Sigmoid colon (tissue), 7 donors: Measurements from ENCODE around the gene TIMM50. TPM values are rescaled to one million over a fixed set of nuclear protein-coding genes. Genes with fewer than 3 reads are reported as not detected.
A peak's percentile ranks its signal among the peaks of the same experiment; 100 is the strongest.

ENCODE experiments used
- DNase-seq: peaks from one replicate; pipeline ENCODE4 v3.0.0-alpha.2; 2019
- H3K27ac ChIP-seq, 4 donors: fragments of 200-600 bp; sonication (generic); one replicate each; pipeline ENCODE4 v1.5.1; 2016 to 2019; ENCODE audit warnings: mild to moderate bottlenecking in 1 of 4
- H3K27me3 ChIP-seq, 3 donors: fragments of 200-600 bp; sonication (generic); one replicate each; pipeline ENCODE4 v1.5.1; 2019; ENCODE audit warnings: mild to moderate bottlenecking in 1 of 3
- H3K36me3 ChIP-seq, 4 donors: fragments of 200-600 bp; sonication (generic); one replicate each; pipeline ENCODE4 v1.5.1; 2016 to 2019
- H3K4me1 ChIP-seq, 4 donors: fragments of 200-600 bp; sonication (generic); one replicate each; pipeline ENCODE4 v1.5.1; 2017 to 2019
- H3K4me3 ChIP-seq, 4 donors: fragments of 200-600 bp; sonication (generic); one replicate each; pipeline ENCODE4 v1.5.1; 2017 to 2019; ENCODE audit warnings: mild to moderate bottlenecking in 2 of 4, moderate library complexity in 1 of 4
- H3K9me3 ChIP-seq, 4 donors: fragments of 200-600 bp in 3 of 4; sonication (generic) in 3 of 4; one replicate each; pipeline versions ENCODE4 v1.5.1 to v1.6.1; 2013 to 2019
- EP300 ChIP-seq, 4 donors: sonication (generic); formaldehyde crosslinking; IDR thresholded peaks; one replicate each; pipeline ENCODE4 v1.6.1; 2017; ENCODE audit warnings: antibody characterized with exemption in 4 of 4
- POLR2A ChIP-seq, 2 donors: fragments of 450-650 bp; IDR thresholded peaks; one replicate each; pipeline ENCODE4 v1.6.1; 2016; ENCODE audit warnings: antibody characterized with exemption in 2 of 2, mild to moderate bottlenecking in 2 of 2, moderate library complexity in 2 of 2
- POLR2AphosphoS5 ChIP-seq, 4 donors: sonication (generic); formaldehyde crosslinking; IDR thresholded peaks; one replicate each; pipeline ENCODE4 v1.6.1; 2017; ENCODE audit warnings: antibody characterized with exemption in 4 of 4
- WGBS, 2 donors: extraction: QIAGEN DNeasy Blood & Tissue Kit; methylation state at CpG; one replicate each; pipeline ENCODE4 v1.1.7; 2013; 5-methylcytosine and 5-hydroxymethylcytosine counted together
- intact Hi-C: fragments of 100-400 bp; cut with DNase I; formaldehyde crosslinking; loops from one replicate; pipeline ENCODE4 v1.15.1; 2023
- polyA plus RNA-seq, 3 donors: library from polyadenylated mRNA; stranded (reverse); fragments of 200-250 nt; gene quantifications; one replicate each; pipeline ENCODE4 v1.2.3, GENCODE V29; 2013
- total RNA-seq, 4 donors: library from RNA; depleted of rRNA; stranded (reverse); fragments of >200 nt; gene quantifications; one replicate each; pipeline ENCODE4 v1.1.0, GENCODE V29; 2016
- TF ChIP-seq, protein P1 (sequence below), 4 experiments: fragments of 450-650 bp in 3 of 4; fragments of 200-600 bp in 1 of 4; IDR thresholded peaks; one replicate each; pipeline ENCODE4 v1.5.1; 2016 to 2019; ENCODE audit warnings: antibody characterized with exemption in 4 of 4, mild to moderate bottlenecking in 3 of 4, moderate library complexity in 2 of 4
- donor health status: healthy with polysubstance abuse.
- donor health status: Bipolar disorder and iron deficiency.
- donor health status: healthy.

The TIMM50 gene
- total and polyA plus RNA-seq, 7 donors = 26.4 to 54.9 (median 44.8) TPM

GRCh38 chr19:39520541-39521484 lies 40.2 kb downstream of the TIMM50 start:
- intact Hi-C loops = no loop called here
- DNase-seq = no peak
- Histone ChIP-seq H3K27me3 (peaks cover 1 to 12% (median 4%) of the 10 kb centered on the region in 3 donors), H3K4me1 (peaks cover 0 to 3% (median under 1%) of the 10 kb centered on the region in 4 donors), H3K27ac (no peak overlapping the region), H3K36me3 (no peaks in the 10 kb centered on the region), H3K4me3 (no peak overlapping the region), H3K9me3 (no peaks in the 10 kb centered on the region)
- WGBS, 2 donors = 75 to 86% methylated on average over 8 of the region's 8 CpGs
- TF ChIP-seq EP300 (IDR thresholded peaks at IDR 0.05) (no peak), POLR2AphosphoS5 (IDR thresholded peaks at IDR 0.05) (no peak), POLR2A (IDR thresholded peaks at IDR 0.05) (no peak)
- TF ChIP-seq, protein P1, sequence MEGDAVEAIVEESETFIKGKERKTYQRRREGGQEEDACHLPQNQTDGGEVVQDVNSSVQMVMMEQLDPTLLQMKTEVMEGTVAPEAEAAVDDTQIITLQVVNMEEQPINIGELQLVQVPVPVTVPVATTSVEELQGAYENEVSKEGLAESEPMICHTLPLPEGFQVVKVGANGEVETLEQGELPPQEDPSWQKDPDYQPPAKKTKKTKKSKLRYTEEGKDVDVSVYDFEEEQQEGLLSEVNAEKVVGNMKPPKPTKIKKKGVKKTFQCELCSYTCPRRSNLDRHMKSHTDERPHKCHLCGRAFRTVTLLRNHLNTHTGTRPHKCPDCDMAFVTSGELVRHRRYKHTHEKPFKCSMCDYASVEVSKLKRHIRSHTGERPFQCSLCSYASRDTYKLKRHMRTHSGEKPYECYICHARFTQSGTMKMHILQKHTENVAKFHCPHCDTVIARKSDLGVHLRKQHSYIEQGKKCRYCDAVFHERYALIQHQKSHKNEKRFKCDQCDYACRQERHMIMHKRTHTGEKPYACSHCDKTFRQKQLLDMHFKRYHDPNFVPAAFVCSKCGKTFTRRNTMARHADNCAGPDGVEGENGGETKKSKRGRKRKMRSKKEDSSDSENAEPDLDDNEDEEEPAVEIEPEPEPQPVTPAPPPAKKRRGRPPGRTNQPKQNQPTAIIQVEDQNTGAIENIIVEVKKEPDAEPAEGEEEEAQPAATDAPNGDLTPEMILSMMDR (IDR thresholded peaks at IDR 0.05) = no peak

- no peaks in the 10 kb centered on the region for H3K27me3 ChIP-seq
- intact Hi-C loops = no loop called here
- H3K36me3 ChIP-seq = peaks cover 0 to 8% (median 0%) of the 10 kb centered on the region in 4 donors
- no peaks in the 10 kb centered on the region for H3K4me1 ChIP-seq
- H3K27ac ChIP-seq = no peak overlapping the region
- DNase-seq = peak; percentile 40
- H3K9me3 ChIP-seq = no peaks in the 10 kb centered on the region
- no peak overlapping the region for H3K4me3 ChIP-seq
- TF ChIP-seq, protein P1 (IDR thresholded peaks at IDR 0.05) = no peak
- no peak for TF ChIP-seq EP300 (IDR thresholded peaks at IDR 0.05)
- no peak for TF ChIP-seq POLR2A (IDR thresholded peaks at IDR 0.05)
- no peak for TF ChIP-seq POLR2AphosphoS5 (IDR thresholded peaks at IDR 0.05)
- 35 to 70% methylated on average over 8 of the region's 8 CpGs for whole genome bisulfite sequencing, 2 donors
Measured at GRCh38 chr19:39524495-39524894, 43.9 kb downstream of the TIMM50 start.

DNA sequence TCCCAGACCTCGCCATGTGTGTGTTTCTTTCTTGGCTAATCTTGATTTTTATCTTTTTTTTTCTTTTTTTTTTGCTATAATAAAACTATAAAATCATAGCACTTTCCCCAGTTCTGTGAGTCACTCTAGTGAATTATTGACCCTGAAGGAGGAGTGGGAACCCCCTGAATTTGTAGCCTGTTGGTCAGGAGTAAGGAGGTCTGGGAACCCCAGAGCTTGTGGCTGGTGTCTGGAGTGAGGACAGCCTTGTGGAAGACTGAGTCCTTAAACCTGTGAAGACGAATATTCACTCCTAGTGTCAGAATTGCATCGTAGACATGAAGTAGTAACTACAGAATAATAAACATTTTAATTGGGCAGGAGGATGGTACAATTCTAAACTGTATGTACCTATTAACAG lies 44.6 kb downstream of the TIMM50 start:
- no peaks in the 10 kb centered on the region for H3K9me3 ChIP-seq
- TF ChIP-seq, protein P1 (IDR thresholded peaks at IDR 0.05) = no peak
- no peak for TF ChIP-seq POLR2A (IDR thresholded peaks at IDR 0.05)
- TF ChIP-seq EP300 (IDR thresholded peaks at IDR 0.05) = no peak
- no peak for TF ChIP-seq POLR2AphosphoS5 (IDR thresholded peaks at IDR 0.05)
- DNase-seq = peak; percentile 14
- no peak overlapping the region for H3K4me3 ChIP-seq
- H3K36me3 ChIP-seq = peaks cover 0 to 8% (median 0%) of the 10 kb centered on the region in 4 donors
- WGBS, 2 donors = 23 to 77% methylated on average over 3 of the region's 3 CpGs
- intact Hi-C loops = no loop called here
- no peaks in the 10 kb centered on the region for H3K27me3 ChIP-seq
- no peak overlapping the region for H3K27ac ChIP-seq
- peaks cover 0 to 5% (median 2%) of the 10 kb centered on the region in 4 donors for H3K4me1 ChIP-seq

GRCh38 chr19:39531834-39532232 lies 51.2 kb downstream of the TIMM50 start:
- no peaks in the 10 kb centered on the region for H3K27me3 ChIP-seq
- peaks cover 0 to 8% (median 0%) of the 10 kb centered on the region in 4 donors for H3K36me3 ChIP-seq
- H3K27ac ChIP-seq = peak overlapping the region; percentile 86 to 94 (median 92)
- TF ChIP-seq, protein P1 (IDR thresholded peaks at IDR 0.05) = no peak
- no peak for TF ChIP-seq POLR2AphosphoS5 (IDR thresholded peaks at IDR 0.05)
- TF ChIP-seq EP300 (IDR thresholded peaks at IDR 0.05) = no peak
- no peak for TF ChIP-seq POLR2A (IDR thresholded peaks at IDR 0.05)
- peaks cover 0 to 26% (median 11%) of the 10 kb centered on the region in 4 donors for H3K4me1 ChIP-seq
- H3K9me3 ChIP-seq = no peaks in the 10 kb centered on the region
- DNase-seq = peak; percentile 55
- WGBS, 2 donors = 47 to 49% methylated on average over 14 of the region's 14 CpGs
- peak overlapping the region; percentile 70 to 89 (median 78) for H3K4me3 ChIP-seq
- intact Hi-C loops = loop anchor here (2.0 to 5.0 kb wide), 5 partner anchors 35 to 405 kb away; partner anchors contain the start of genes DLL3, PAK4, SAMD4B and TIMM50
